H1 (cell line): ENCODE data around the gene MGLL. TPM values are rescaled to one million over a fixed set of nuclear protein-coding genes. Genes with fewer than 3 reads are reported as not detected.

ENCODE experiments used
- JUN ChIP-seq: IDR thresholded peaks from 2 replicates; pipeline ENCODE4 v1.6.1; 2011; ENCODE audit warnings: low read depth, mild to moderate bottlenecking, improper control_type of control experiment, low read length
- NANOG ChIP-seq: IDR thresholded peaks from 2 replicates; pipeline ENCODE4 v1.6.1; 2011; ENCODE audit warnings: low read length, low read depth, mild to moderate bottlenecking, inconsistent platforms; ENCODE audit not compliant: insufficient read depth, poor library complexity, severe bottlenecking
- polyA plus RNA-seq, 7 experiments: library from polyadenylated mRNA; depleted of rRNA in 3 of 7; stranded (reverse) in 5 of 7; unstranded in 2 of 7; fragments of >200 nt in 5 of 7; fragments of 200-250 nt in 2 of 7; gene quantifications; 1 replicate in 5 of 7; 2 replicates in 1 of 7; 4 replicates in 1 of 7; pipeline versions ENCODE4 v1.2.1 to v1.2.3, GENCODE V29; 2011 to 2013; ENCODE audit warnings: missing spikeins in 2 of 7, mixed read lengths in 2 of 7
- total RNA-seq: library from RNA; stranded (reverse); fragmentation: NEBNext Ultra II Directional; extraction: Animal tissue kit (Norgen Biotek cat#: 25700); gene quantifications from 2 replicates; pipeline ENCODE4 v1.2.1, GENCODE V29; 2021

Gene MGLL
- total and polyA plus RNA-seq, 2 of the 8 experiments (the other 6 are each of a cell fraction or from before 2014, with no cell fraction given): 0.05 to 0.34 TPM

DNA sequence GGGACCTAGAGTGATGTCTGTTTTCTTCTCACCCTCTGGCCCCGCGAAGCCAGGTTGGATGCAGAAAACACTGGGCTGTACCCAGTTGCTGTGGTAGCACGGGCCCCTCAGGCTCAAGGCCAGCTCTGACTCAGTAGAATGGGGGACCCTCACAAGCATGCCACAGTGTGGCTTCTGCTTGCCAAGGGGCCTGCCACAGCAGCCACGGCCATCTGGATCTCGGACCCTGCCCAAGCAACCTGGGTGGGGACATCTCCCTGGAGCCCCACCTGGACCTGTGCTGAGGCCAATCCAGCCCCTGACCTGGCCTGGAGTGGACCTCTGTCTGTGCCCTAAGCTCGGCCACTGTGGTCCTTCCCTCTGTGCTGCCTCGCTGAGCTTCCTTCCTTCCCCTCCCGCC is 59.0 kb downstream of the MGLL start (continued):
- no peak for TF ChIP-seq NANOG
- no peak for TF ChIP-seq JUN
